H1 (cell line): Measurements from ENCODE around the gene KCNC3. TPM values are rescaled to one million over a fixed set of nuclear protein-coding genes. Genes with fewer than 3 reads are reported as not detected.
"Not testable (repeated sequence)": the region's sequence is repeated elsewhere in the genome, so short reads cannot be mapped to it uniquely, and the experiment has no call there.

Experiments
- CTCF ChIA-PET: fragments of 300-600 bp; sonication (Branson Sonifier 250); formaldehyde crosslinking; loops from one replicate; lab custom pipeline; 2021; ENCODE audit not compliant: partially characterized antibody; lab: Charles Lee
- POLR2A ChIA-PET: fragments of 300-600 bp; sonication (Branson Sonifier 250); formaldehyde crosslinking; loops from one replicate; lab custom pipeline; 2021; ENCODE audit warnings: inconsistent platforms; ENCODE audit not compliant: partially characterized antibody; lab: Charles Lee
- DNase-seq, 2 experiments: peaks; one replicate each; pipeline versions ENCODE4 v3.0.0 to v3.0.0-alpha.2; 2010 to 2022; ENCODE audit warnings: low spot score in 2 of 2, low read depth in 1 of 2, mixed read lengths in 1 of 2
- FAIRE-seq: peaks from 2 replicates; lab custom pipeline; 2011; peaks lifted over from hg19 to GRCh38; lab: Jason Lieb, UNC
- H2AFZ ChIP-seq: 2 replicates; pipeline ENCODE4 v1.8.1; 2012; ENCODE audit warnings: low read length, inconsistent platforms
- H2AK5ac ChIP-seq: 2 replicates; pipeline ENCODE4 v1.6.1; 2013; ENCODE audit warnings: low read depth, low read length
- H2BK120ac ChIP-seq: replicated peaks from 2 replicates; pipeline ENCODE3; 2013; ENCODE audit warnings: low read depth, low read length, inconsistent platforms
- H2BK12ac ChIP-seq: 2 replicates; pipeline ENCODE4 v1.6.1; 2013; ENCODE audit warnings: low read depth, low read length
- H2BK15ac ChIP-seq: 2 replicates; pipeline ENCODE4 v1.6.1; 2013; ENCODE audit warnings: low read length
- H2BK20ac ChIP-seq: 2 replicates; pipeline ENCODE4 v1.6.1; 2013; ENCODE audit warnings: low read length
- H2BK5ac ChIP-seq: 2 replicates; pipeline ENCODE4 v1.6.1; 2013; ENCODE audit warnings: low read depth, low read length
- H3K14ac ChIP-seq: 2 replicates; pipeline ENCODE4 v1.6.1; 2013; ENCODE audit warnings: inconsistent platforms; ENCODE audit not compliant: insufficient read length
- H3K18ac ChIP-seq: 2 replicates; pipeline ENCODE4 v1.6.1; 2013; ENCODE audit warnings: low read length; ENCODE audit errors: extremely low read depth
- H3K23ac ChIP-seq: 2 replicates; pipeline ENCODE4 v1.6.1; 2013; ENCODE audit warnings: inconsistent platforms; ENCODE audit not compliant: insufficient read length
- H3K23me2 ChIP-seq: 2 replicates; pipeline ENCODE4 v1.6.1; 2013; ENCODE audit warnings: low read depth, low read length
- H3K27ac ChIP-seq: 2 replicates; pipeline ENCODE4 v1.6.1; 2011; ENCODE audit warnings: low read depth, low read length, inconsistent platforms
- H3K27me3 ChIP-seq, 4 experiments: replicated peaks in 1 of 4; 1 replicate in 1 of 4; 2 replicates in 3 of 4; pipeline versions ENCODE4 v1.6.1 to v1.8.1; 2011 to 2013; ENCODE audit warnings: low read length in 3 of 4, mild to moderate bottlenecking in 3 of 4, inconsistent platforms in 2 of 4, mixed read lengths in 2 of 4, moderate library complexity in 1 of 4; ENCODE audit not compliant: control insufficient read depth in 3 of 4, insufficient read depth in 3 of 4; ENCODE audit errors: extremely low read depth in 1 of 4
- H3K36me3 ChIP-seq, 4 experiments: 2 replicates each; pipeline versions ENCODE4 v1.6.1 to v1.8.1; 2011 to 2013; ENCODE audit warnings: mild to moderate bottlenecking in 4 of 4, low read length in 3 of 4, moderate library complexity in 2 of 4, control low read depth in 1 of 4, inconsistent platforms in 1 of 4; ENCODE audit not compliant: insufficient read depth in 4 of 4, control insufficient read depth in 2 of 4
- H3K4ac ChIP-seq: replicated peaks from 2 replicates; pipeline ENCODE3; 2013; ENCODE audit warnings: low read length, low read depth, mixed read lengths, inconsistent platforms; ENCODE audit not compliant: insufficient read length
- H3K4me1 ChIP-seq, 4 experiments: replicated peaks in 1 of 4; 1 replicate in 1 of 4; 2 replicates in 3 of 4; pipeline versions ENCODE4 v1.6.1 to v1.8.1; 2011 to 2013; ENCODE audit warnings: low read length in 3 of 4, inconsistent platforms in 2 of 4, mixed read lengths in 1 of 4; ENCODE audit not compliant: insufficient read depth in 4 of 4, control insufficient read depth in 3 of 4
- H3K4me2 ChIP-seq, 2 experiments: 2 replicates each; pipeline versions ENCODE4 v1.6.1 to v1.8.1; 2011 to 2013; ENCODE audit warnings: low read depth in 2 of 2, low read length in 2 of 2, control low read depth in 1 of 2, inconsistent platforms in 1 of 2, mild to moderate bottlenecking in 1 of 2; ENCODE audit not compliant: insufficient read depth in 1 of 2
- H3K4me3 ChIP-seq, 4 experiments: fragments of 200-600, 300-600 bp in 1 of 4; sonication (generic), shearing (Covaris generic), sonication (Bioruptor Twin) in 1 of 4; 2 replicates each; pipeline versions ENCODE4 v1.5.1 to v1.8.1; 2011 to 2016; ENCODE audit warnings: low read length in 4 of 4, low read depth in 3 of 4, control low read depth in 2 of 4, inconsistent platforms in 2 of 4, mild to moderate bottlenecking in 2 of 4, mixed read lengths in 1 of 4, moderate library complexity in 1 of 4; ENCODE audit not compliant: insufficient read depth in 2 of 4; ENCODE audit errors: extremely low read depth in 1 of 4
- H3K56ac ChIP-seq: replicated peaks from 2 replicates; pipeline ENCODE3; 2013; ENCODE audit warnings: low read depth, mild to moderate bottlenecking, mixed read lengths, low read length, inconsistent platforms; ENCODE audit not compliant: insufficient read length
- H3K79me1 ChIP-seq: 2 replicates; pipeline ENCODE4 v1.6.1; 2013; ENCODE audit warnings: low read depth, low read length, control low read depth
- H3K79me2 ChIP-seq, 2 experiments: 2 replicates each; pipeline versions ENCODE4 v1.6.1 to v1.8.1; 2012 to 2013; ENCODE audit warnings: low read length in 2 of 2, mild to moderate bottlenecking in 2 of 2, inconsistent platforms in 1 of 2; ENCODE audit not compliant: insufficient read depth in 2 of 2, control insufficient read depth in 1 of 2
- H3K9ac ChIP-seq, 4 experiments: replicated peaks in 1 of 4; 1 replicate in 1 of 4; 2 replicates in 3 of 4; pipeline versions ENCODE4 v1.6.1 to v1.8.1; 2011 to 2013; ENCODE audit warnings: low read depth in 3 of 4, low read length in 3 of 4, control low read depth in 2 of 4, mild to moderate bottlenecking in 2 of 4, moderate library complexity in 2 of 4, inconsistent platforms in 1 of 4; ENCODE audit errors: extremely low read depth in 1 of 4
- H3K9me3 ChIP-seq, 2 experiments: 2 replicates each; pipeline versions ENCODE4 v1.6.1 to v1.8.1; 2012 to 2013; ENCODE audit warnings: mild to moderate bottlenecking in 2 of 2, moderate library complexity in 2 of 2, control low read depth in 1 of 2, inconsistent platforms in 1 of 2, low read depth in 1 of 2, low read length in 1 of 2, mixed read lengths in 1 of 2; ENCODE audit not compliant: insufficient read depth in 2 of 2
- H4K20me1 ChIP-seq, 2 experiments: replicated peaks in 1 of 2; 2 replicates each; pipeline versions ENCODE3 to v1.8.1; 2011 to 2013; ENCODE audit warnings: inconsistent platforms in 2 of 2, low read length in 2 of 2, mild to moderate bottlenecking in 1 of 2; ENCODE audit not compliant: insufficient read depth in 2 of 2, control insufficient read depth in 1 of 2
- H4K5ac ChIP-seq: 2 replicates; pipeline ENCODE4 v1.6.1; 2013; ENCODE audit warnings: low read length, low read depth, mixed read lengths, inconsistent platforms; ENCODE audit not compliant: insufficient read length
- H4K8ac ChIP-seq: 2 replicates; pipeline ENCODE4 v1.8.0; 2013; ENCODE audit warnings: mild to moderate bottlenecking, moderate library complexity, low read length, inconsistent platforms; ENCODE audit not compliant: insufficient read depth; ENCODE audit errors: extremely low read depth
- H4K91ac ChIP-seq: replicated peaks from 2 replicates; pipeline ENCODE3; 2013; ENCODE audit warnings: low read length, mixed read lengths, inconsistent platforms; ENCODE audit not compliant: insufficient read length
- WGBS, 2 experiments: shearing (Covaris generic) in 1 of 2; methylation state at CpG; one replicate each; pipeline versions ENCODE4 v1.1.6 to v1.1.7; 2013 to 2015; ENCODE audit warnings: low lambda C conversion rate in 2 of 2, mixed read lengths in 2 of 2, inconsistent platforms in 1 of 2, low coverage in 1 of 2, missing lambda C conversion rate in 1 of 2; ENCODE audit not compliant: insufficient replicate concordance in 2 of 2, insufficient coverage in 1 of 2, insufficient read length in 1 of 2; ENCODE audit errors: extremely low coverage in 1 of 2, missing lambda C conversion rate in 1 of 2; 5-methylcytosine and 5-hydroxymethylcytosine counted together
- polyA plus RNA-seq, 7 experiments: library from polyadenylated mRNA; depleted of rRNA in 3 of 7; stranded (reverse) in 5 of 7; unstranded in 2 of 7; fragments of >200 nt in 5 of 7; fragments of 200-250 nt in 2 of 7; gene quantifications; 1 replicate in 5 of 7; 2 replicates in 1 of 7; 4 replicates in 1 of 7; pipeline versions ENCODE4 v1.2.1 to v1.2.3, GENCODE V29; 2011 to 2013; ENCODE audit warnings: missing spikeins in 2 of 7, mixed read lengths in 2 of 7
- total RNA-seq: library from RNA; stranded (reverse); fragmentation: NEBNext Ultra II Directional; extraction: Animal tissue kit (Norgen Biotek cat#: 25700); gene quantifications from 2 replicates; pipeline ENCODE4 v1.2.1, GENCODE V29; 2021

The KCNC3 gene
- total and polyA plus RNA-seq, 2 of the 8 experiments (the other 6 are each of a cell fraction or from before 2014, with no cell fraction given) = 3.9 to 7.2 TPM

- not testable (repeated sequence) for H3K27me3 ChIP-seq, FAIRE-seq, H3K9ac ChIP-seq
These were observed 24.3 kb upstream of the KCNC3 start for GRCh38 chr19:50353487-50353880.

More at GRCh38 chr19:50353487-50353880, 24.3 kb upstream of the KCNC3 start:
- H3K79me2 ChIP-seq, H3K14ac ChIP-seq, H4K5ac ChIP-seq, H2AK5ac ChIP-seq, H3K4me3 ChIP-seq, H3K4me1 ChIP-seq, H2BK120ac ChIP-seq, H3K18ac ChIP-seq, H3K56ac ChIP-seq, H2BK12ac ChIP-seq, H3K4ac ChIP-seq, H4K91ac ChIP-seq, H4K8ac ChIP-seq, H2AFZ ChIP-seq, H3K4me2 ChIP-seq, DNase-seq, H2BK20ac ChIP-seq, H3K79me1 ChIP-seq, H4K20me1 ChIP-seq, H2BK15ac ChIP-seq, H3K23ac ChIP-seq, H3K9me3 ChIP-seq, H2BK5ac ChIP-seq, H3K36me3 ChIP-seq, H3K27ac ChIP-seq, H3K23me2 ChIP-seq: not testable (repeated sequence)
- 95% methylated on average over 7 of the region's 7 CpGs; no CpG with 5 or more reads in 1 of the 2 experiments for WGBS, 2 experiments
- CTCF ChIA-PET = interaction anchor here (0.7 to 2.6 kb wide), 6 partner anchors 17 to 206 kb away, joined by 3 to 10 read pairs (median 3); partner anchors contain the start of gene KCNC3
- POLR2A ChIA-PET = interaction anchor here (0.7 to 1.5 kb wide), 3 partner anchors 20 to 591 kb away, joined by 3 to 6 read pairs (median 5); no protein-coding TSS in a partner anchor
